WTC11 (cell line): ENCODE data around the gene STIMATE. TPM values are rescaled to one million over a fixed set of nuclear protein-coding genes. Genes with fewer than 3 reads are reported as not detected.

Source experiments
- ATAC-seq: fragments of 200-7000 bp; cut with Tn5 transposase; 2 replicates; pipeline ENCODE4 v1.10.0; 2021; ENCODE audit warnings: mild to moderate bottlenecking, moderate library complexity
- CTCF ChIA-PET: fragments of 300-600 bp; sonication (Branson Sonifier 250); formaldehyde crosslinking; loops from one replicate; lab custom pipeline; 2021; ENCODE audit warnings: antibody characterized with exemption; lab: Charles Lee
- POLR2A ChIA-PET: fragments of 350-600 bp; sonication (Branson Sonifier 250); formaldehyde crosslinking; loops from one replicate; lab custom pipeline; 2021; ENCODE audit warnings: antibody characterized with exemption; lab: Charles Lee
- DNase-seq: peaks from one replicate; pipeline ENCODE4 v3.0.0; 2021; ENCODE audit warnings: low spot score
- H3K27ac Mint-ChIP-seq: 2 replicates; pipeline ENCODE4 v1.8.0; 2021; ENCODE audit warnings: mixed read lengths
- H3K27me3 Mint-ChIP-seq: 2 replicates; pipeline ENCODE4 v1.8.0; 2021; ENCODE audit warnings: low read depth, mild to moderate bottlenecking, moderate library complexity, mixed read lengths
- H3K36me3 Mint-ChIP-seq: 2 replicates; pipeline ENCODE4 v1.8.0; 2021; ENCODE audit warnings: mixed read lengths
- H3K4me1 Mint-ChIP-seq: 2 replicates; pipeline ENCODE4 v1.8.0; 2022; ENCODE audit warnings: mixed read lengths
- H3K4me3 Mint-ChIP-seq: 2 replicates; pipeline ENCODE4 v1.8.0; 2021; ENCODE audit warnings: mild to moderate bottlenecking, moderate library complexity, mixed read lengths
- H3K9me3 Mint-ChIP-seq: 2 replicates; pipeline ENCODE4 v1.8.0; 2021; ENCODE audit warnings: mixed read lengths
- CREB1 ChIP-seq: sonication (generic); formaldehyde crosslinking; IDR thresholded peaks from 2 replicates; pipeline ENCODE4 v1.8.0; 2023; ENCODE audit warnings: mild to moderate bottlenecking, missing genetic modification reagents
- FOXK1 ChIP-seq: sonication (generic); formaldehyde crosslinking; IDR thresholded peaks from 2 replicates; pipeline ENCODE4 v1.8.0; 2022; ENCODE audit warnings: mild to moderate bottlenecking, moderate library complexity, missing genetic modification reagents
- SOX15 ChIP-seq: fragments of 250-450 bp; sonication (Bioruptor Pico); IDR thresholded peaks from 2 replicates; pipeline ENCODE4 v1.9.0; 2021; ENCODE audit warnings: mild to moderate bottlenecking
- total RNA-seq: library from RNA; stranded (reverse); gene quantifications from 3 replicates; pipeline ENCODE4 v1.2.3, GENCODE V29; 2021
- TF ChIP-seq, protein P1 (sequence below): sonication (generic); formaldehyde crosslinking; IDR thresholded peaks from 2 replicates; pipeline ENCODE4 v1.8.1; 2022; ENCODE audit warnings: low read depth, mild to moderate bottlenecking, moderate library complexity, missing genetic modification reagents, borderline replicate concordance
- TF ChIP-seq, protein P2 (sequence below): sonication (generic); formaldehyde crosslinking; IDR thresholded peaks from 2 replicates; pipeline ENCODE4 v1.8.1; 2022; ENCODE audit warnings: missing genetic modification reagents, borderline replicate concordance
- TF ChIP-seq, protein P3 (sequence below): sonication (generic); formaldehyde crosslinking; IDR thresholded peaks from 2 replicates; pipeline ENCODE4 v1.8.0; 2022; ENCODE audit warnings: missing genetic modification reagents
- TF ChIP-seq, protein P4 (sequence below): sonication (generic); formaldehyde crosslinking; IDR thresholded peaks from 2 replicates; pipeline ENCODE4 v1.8.1; 2023; ENCODE audit warnings: mild to moderate bottlenecking, missing genetic modification reagents, borderline replicate concordance
- TF ChIP-seq, protein P5 (sequence below): sonication (generic); formaldehyde crosslinking; IDR thresholded peaks from 2 replicates; pipeline ENCODE4 v1.8.1; 2022; ENCODE audit warnings: low read depth, missing genetic modification reagents, borderline replicate concordance

STIMATE gene
- total RNA-seq, 1 experiment from 2014 or later = 35.5 TPM

DNA sequence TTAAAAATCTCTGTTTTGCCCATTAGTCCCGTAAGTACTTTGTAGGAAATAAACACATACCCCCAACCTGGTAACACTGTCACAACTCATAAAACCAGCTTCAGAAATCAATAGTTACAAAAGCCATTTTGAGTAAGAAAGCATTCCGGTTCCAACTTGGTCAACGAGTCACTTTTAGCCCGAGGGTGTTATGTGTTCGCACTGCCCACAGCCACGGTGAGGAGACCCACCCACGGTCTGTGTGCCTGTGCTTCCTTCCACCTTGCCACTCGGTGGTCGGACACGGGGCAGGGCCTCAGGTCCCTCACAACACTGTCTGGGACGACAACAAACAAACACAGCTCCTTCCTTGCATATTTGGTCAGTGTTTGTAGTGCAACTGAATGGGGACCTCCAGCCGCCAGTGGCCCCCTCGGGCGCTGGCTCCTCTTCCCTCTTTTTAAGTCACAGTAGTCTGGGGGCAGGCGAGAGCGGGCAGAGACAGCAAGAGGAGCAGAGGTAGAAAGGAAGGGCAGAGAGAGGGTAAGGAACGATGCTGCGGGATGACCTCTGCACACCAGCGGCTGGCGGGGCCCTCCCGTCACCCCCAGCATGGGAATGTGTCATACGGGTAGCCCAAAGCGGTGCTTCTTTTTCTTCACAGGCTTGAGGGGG lies 57.3 kb downstream of the STIMATE start:
- TF ChIP-seq, protein P1, sequence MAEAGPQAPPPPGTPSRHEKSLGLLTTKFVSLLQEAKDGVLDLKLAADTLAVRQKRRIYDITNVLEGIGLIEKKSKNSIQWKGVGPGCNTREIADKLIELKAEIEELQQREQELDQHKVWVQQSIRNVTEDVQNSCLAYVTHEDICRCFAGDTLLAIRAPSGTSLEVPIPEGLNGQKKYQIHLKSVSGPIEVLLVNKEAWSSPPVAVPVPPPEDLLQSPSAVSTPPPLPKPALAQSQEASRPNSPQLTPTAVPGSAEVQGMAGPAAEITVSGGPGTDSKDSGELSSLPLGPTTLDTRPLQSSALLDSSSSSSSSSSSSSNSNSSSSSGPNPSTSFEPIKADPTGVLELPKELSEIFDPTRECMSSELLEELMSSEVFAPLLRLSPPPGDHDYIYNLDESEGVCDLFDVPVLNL (CRISPR knock-in tag) = no peak
- no peak for TF ChIP-seq FOXK1
- TF ChIP-seq, protein P2, sequence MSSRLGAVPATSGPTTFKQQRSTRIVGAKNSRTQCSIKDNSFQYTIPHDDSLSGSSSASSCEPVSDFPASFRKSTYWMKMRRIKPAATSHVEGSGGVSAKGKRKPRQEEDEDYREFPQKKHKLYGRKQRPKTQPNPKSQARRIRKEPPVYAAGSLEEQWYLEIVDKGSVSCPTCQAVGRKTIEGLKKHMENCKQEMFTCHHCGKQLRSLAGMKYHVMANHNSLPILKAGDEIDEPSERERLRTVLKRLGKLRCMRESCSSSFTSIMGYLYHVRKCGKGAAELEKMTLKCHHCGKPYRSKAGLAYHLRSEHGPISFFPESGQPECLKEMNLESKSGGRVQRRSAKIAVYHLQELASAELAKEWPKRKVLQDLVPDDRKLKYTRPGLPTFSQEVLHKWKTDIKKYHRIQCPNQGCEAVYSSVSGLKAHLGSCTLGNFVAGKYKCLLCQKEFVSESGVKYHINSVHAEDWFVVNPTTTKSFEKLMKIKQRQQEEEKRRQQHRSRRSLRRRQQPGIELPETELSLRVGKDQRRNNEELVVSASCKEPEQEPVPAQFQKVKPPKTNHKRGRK (CRISPR knock-in tag) = no peak
- TF ChIP-seq, protein P3, sequence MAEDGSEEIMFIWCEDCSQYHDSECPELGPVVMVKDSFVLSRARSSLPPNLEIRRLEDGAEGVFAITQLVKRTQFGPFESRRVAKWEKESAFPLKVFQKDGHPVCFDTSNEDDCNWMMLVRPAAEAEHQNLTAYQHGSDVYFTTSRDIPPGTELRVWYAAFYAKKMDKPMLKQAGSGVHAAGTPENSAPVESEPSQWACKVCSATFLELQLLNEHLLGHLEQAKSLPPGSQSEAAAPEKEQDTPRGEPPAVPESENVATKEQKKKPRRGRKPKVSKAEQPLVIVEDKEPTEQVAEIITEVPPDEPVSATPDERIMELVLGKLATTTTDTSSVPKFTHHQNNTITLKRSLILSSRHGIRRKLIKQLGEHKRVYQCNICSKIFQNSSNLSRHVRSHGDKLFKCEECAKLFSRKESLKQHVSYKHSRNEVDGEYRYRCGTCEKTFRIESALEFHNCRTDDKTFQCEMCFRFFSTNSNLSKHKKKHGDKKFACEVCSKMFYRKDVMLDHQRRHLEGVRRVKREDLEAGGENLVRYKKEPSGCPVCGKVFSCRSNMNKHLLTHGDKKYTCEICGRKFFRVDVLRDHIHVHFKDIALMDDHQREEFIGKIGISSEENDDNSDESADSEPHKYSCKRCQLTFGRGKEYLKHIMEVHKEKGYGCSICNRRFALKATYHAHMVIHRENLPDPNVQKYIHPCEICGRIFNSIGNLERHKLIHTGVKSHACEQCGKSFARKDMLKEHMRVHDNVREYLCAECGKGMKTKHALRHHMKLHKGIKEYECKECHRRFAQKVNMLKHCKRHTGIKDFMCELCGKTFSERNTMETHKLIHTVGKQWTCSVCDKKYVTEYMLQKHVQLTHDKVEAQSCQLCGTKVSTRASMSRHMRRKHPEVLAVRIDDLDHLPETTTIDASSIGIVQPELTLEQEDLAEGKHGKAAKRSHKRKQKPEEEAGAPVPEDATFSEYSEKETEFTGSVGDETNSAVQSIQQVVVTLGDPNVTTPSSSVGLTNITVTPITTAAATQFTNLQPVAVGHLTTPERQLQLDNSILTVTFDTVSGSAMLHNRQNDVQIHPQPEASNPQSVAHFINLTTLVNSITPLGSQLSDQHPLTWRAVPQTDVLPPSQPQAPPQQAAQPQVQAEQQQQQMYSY = no peak
- TF ChIP-seq, protein P4, sequence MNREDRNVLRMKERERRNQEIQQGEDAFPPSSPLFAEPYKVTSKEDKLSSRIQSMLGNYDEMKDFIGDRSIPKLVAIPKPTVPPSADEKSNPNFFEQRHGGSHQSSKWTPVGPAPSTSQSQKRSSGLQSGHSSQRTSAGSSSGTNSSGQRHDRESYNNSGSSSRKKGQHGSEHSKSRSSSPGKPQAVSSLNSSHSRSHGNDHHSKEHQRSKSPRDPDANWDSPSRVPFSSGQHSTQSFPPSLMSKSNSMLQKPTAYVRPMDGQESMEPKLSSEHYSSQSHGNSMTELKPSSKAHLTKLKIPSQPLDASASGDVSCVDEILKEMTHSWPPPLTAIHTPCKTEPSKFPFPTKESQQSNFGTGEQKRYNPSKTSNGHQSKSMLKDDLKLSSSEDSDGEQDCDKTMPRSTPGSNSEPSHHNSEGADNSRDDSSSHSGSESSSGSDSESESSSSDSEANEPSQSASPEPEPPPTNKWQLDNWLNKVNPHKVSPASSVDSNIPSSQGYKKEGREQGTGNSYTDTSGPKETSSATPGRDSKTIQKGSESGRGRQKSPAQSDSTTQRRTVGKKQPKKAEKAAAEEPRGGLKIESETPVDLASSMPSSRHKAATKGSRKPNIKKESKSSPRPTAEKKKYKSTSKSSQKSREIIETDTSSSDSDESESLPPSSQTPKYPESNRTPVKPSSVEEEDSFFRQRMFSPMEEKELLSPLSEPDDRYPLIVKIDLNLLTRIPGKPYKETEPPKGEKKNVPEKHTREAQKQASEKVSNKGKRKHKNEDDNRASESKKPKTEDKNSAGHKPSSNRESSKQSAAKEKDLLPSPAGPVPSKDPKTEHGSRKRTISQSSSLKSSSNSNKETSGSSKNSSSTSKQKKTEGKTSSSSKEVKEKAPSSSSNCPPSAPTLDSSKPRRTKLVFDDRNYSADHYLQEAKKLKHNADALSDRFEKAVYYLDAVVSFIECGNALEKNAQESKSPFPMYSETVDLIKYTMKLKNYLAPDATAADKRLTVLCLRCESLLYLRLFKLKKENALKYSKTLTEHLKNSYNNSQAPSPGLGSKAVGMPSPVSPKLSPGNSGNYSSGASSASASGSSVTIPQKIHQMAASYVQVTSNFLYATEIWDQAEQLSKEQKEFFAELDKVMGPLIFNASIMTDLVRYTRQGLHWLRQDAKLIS (CRISPR knock-in tag) = no peak
- TF ChIP-seq CREB1 = no peak
- H3K36me3 Mint-ChIP-seq = peaks cover 10% of the 10 kb centered on the region
- H3K27me3 Mint-ChIP-seq = no peaks in the 10 kb centered on the region
- CTCF ChIA-PET = interaction anchor here (1.4 to 2.1 kb wide), 2 partner anchors 19 to 48 kb away, joined by 4 to 6 read pairs; no protein-coding TSS in a partner anchor
- no peaks in the 10 kb centered on the region for H3K9me3 Mint-ChIP-seq
- POLR2A ChIA-PET = no interaction called here
- DNase-seq = no peak
- H3K4me3 Mint-ChIP-seq = no peak overlapping the region
- peaks cover 4% of the 10 kb centered on the region; the same call in 1 of the 2 replicates for H3K4me1 Mint-ChIP-seq
- no peak for ATAC-seq
- no peak overlapping the region; the same call in 1 of the 2 replicates for H3K27ac Mint-ChIP-seq

DNA sequence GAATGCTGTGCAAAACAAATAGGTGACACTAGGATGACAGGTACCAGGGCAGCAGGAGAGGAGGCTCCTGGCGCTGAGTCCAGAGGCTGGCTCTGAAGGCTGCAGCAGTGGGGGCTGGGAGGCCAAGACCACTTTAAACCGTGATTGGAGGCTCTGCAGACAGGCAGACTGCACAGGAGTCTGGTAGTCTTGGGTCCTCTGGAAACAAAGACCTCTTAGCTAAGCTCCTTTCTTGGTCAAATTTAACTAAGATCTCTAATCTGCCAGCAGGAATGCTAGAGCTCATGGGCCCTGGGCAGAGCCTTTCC lies 58.1 kb downstream of the STIMATE start:
- TF ChIP-seq, protein P5, sequence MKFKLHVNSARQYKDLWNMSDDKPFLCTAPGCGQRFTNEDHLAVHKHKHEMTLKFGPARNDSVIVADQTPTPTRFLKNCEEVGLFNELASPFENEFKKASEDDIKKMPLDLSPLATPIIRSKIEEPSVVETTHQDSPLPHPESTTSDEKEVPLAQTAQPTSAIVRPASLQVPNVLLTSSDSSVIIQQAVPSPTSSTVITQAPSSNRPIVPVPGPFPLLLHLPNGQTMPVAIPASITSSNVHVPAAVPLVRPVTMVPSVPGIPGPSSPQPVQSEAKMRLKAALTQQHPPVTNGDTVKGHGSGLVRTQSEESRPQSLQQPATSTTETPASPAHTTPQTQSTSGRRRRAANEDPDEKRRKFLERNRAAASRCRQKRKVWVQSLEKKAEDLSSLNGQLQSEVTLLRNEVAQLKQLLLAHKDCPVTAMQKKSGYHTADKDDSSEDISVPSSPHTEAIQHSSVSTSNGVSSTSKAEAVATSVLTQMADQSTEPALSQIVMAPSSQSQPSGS (CRISPR knock-in tag) = no peak
- no peak for TF ChIP-seq SOX15 (CRISPR knock-in tag)
- Mint-ChIP-seq H3K27ac (no peak overlapping the region), H3K4me1 (peaks cover 5% of the 10 kb centered on the region; the same call in 1 of the 2 replicates), H3K27me3 (no peaks in the 10 kb centered on the region), H3K36me3 (peaks cover 10% of the 10 kb centered on the region), H3K4me3 (no peak overlapping the region), H3K9me3 (no peaks in the 10 kb centered on the region)
- POLR2A ChIA-PET = no interaction called here
- CTCF ChIA-PET = interaction anchor here (0.9 to 2.1 kb wide), 2 partner anchors 10 to 19 kb away, joined by 3 to 6 read pairs; no protein-coding TSS in a partner anchor
- no peak for ATAC-seq
- no peak for DNase-seq
